GM12892 (cell line): ENCODE data around the gene FKBP9.
"Not testable (repeated sequence)": the region's sequence is repeated elsewhere in the genome, so short reads cannot be mapped to it uniquely, and the experiment has no call there.

Source experiments
- POLR2A ChIP-seq: IDR thresholded peaks from 2 replicates; pipeline ENCODE4 v1.6.1; 2011; ENCODE audit warnings: low read depth, low read length, control low read depth
- POLR2AphosphoS5 ChIP-seq: IDR thresholded peaks from 2 replicates; pipeline ENCODE4 v1.6.1; 2011; ENCODE audit warnings: low read depth, low read length, control low read depth
- TAF1 ChIP-seq: IDR thresholded peaks from 2 replicates; pipeline ENCODE4 v1.6.1; 2011; ENCODE audit warnings: low read depth, mild to moderate bottlenecking, control low read depth, low read length, borderline replicate concordance

DNA sequence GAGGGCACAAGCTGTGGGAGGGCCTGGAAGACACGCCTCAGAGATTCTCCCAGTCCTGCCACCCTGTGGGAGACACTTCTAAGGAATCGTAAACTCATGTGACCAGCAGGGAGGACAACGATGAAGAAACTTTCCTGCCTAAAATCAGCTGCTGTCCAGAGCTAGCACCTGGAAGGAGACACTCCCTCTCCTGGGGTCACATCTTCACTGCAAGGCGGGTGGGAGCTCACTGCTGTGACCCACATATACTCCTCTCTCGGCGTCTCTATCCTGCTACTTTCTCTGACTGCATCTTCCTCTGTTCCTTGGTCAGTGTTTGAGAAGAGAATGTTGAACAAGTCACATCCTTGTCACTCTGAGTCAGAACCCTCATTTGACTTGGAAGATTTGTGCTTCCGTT, 40.2 kb upstream of the FKBP9 start:
- TF ChIP-seq POLR2AphosphoS5, POLR2A, TAF1: not testable (repeated sequence)
